Testis (tissue), 3 donors: ENCODE results near the gene CCDC97. TPM values are rescaled to one million over a fixed set of nuclear protein-coding genes. Genes with fewer than 3 reads are reported as not detected.

ENCODE experiments used
- DNase-seq: peaks from one replicate; pipeline ENCODE4 v3.0.0-alpha.2; 2019
- H3K27ac ChIP-seq, 2 donors: fragments of 200-600 bp; sonication (generic); one replicate each; pipeline ENCODE4 v1.5.1; 2019
- H3K27me3 ChIP-seq: fragments of 200-600 bp; sonication (generic); one replicate; pipeline ENCODE4 v1.5.1; 2019
- H3K36me3 ChIP-seq: fragments of 200-600 bp; sonication (generic); one replicate; pipeline ENCODE4 v1.5.1; 2017; ENCODE audit warnings: low read depth; ENCODE audit errors: missing control alignments
- H3K4me1 ChIP-seq: fragments of 200-600 bp; sonication (generic); one replicate; pipeline ENCODE4 v1.5.1; 2019
- H3K4me3 ChIP-seq, 2 donors: fragments of 200-600 bp; sonication (generic); one replicate each; pipeline ENCODE4 v1.5.1; 2017 to 2019
- H3K9me3 ChIP-seq: fragments of 200-600 bp; sonication (generic); one replicate; pipeline ENCODE4 v1.5.1; 2017
- CTCF ChIP-seq, 3 experiments: fragments of 450-650 bp in 2 of 3; fragments of 200-600 bp in 1 of 3; sonication (generic) in 1 of 3; IDR thresholded peaks; one replicate each; pipeline ENCODE4 v1.5.1; 2016 to 2019; ENCODE audit warnings: antibody characterized with exemption in 3 of 3, mild to moderate bottlenecking in 2 of 3, moderate library complexity in 1 of 3
- POLR2A ChIP-seq: fragments of 450-650 bp; IDR thresholded peaks from one replicate; pipeline ENCODE4 v1.6.1; 2017; ENCODE audit warnings: antibody characterized with exemption, mild to moderate bottlenecking, moderate library complexity
- WGBS, 2 donors: methylation state at CpG; one replicate each; pipeline ENCODE4 v1.1.5; 2018; 5-methylcytosine and 5-hydroxymethylcytosine counted together
- intact Hi-C: fragments of 100-400 bp; cut with DNase I; formaldehyde crosslinking; loops from one replicate; pipeline ENCODE4 v1.15.1; 2023; ENCODE audit warnings: low total_unique reads
- polyA plus RNA-seq: library from polyadenylated mRNA; stranded (reverse); fragments of 350-450 nt; fragmentation: Illumina TruSeq; extraction: RNeasy Lipid Tissue Mini Kit (QIAGEN cat#74804); gene quantifications from one replicate; pipeline ENCODE4 v1.2.3, GENCODE V29; 2014; ENCODE audit warnings: low read depth, low replicate concordance; ENCODE audit not compliant: insufficient read depth
- total RNA-seq, 2 donors: library from RNA; depleted of rRNA; stranded (reverse); fragments of >200 nt; gene quantifications; one replicate each; pipeline ENCODE4 v1.2.3, GENCODE V29; 2016

The CCDC97 gene
- total and polyA plus RNA-seq, 3 donors from 2014 or later: 36.2 to 57.8 (median 40.2) TPM

DNA sequence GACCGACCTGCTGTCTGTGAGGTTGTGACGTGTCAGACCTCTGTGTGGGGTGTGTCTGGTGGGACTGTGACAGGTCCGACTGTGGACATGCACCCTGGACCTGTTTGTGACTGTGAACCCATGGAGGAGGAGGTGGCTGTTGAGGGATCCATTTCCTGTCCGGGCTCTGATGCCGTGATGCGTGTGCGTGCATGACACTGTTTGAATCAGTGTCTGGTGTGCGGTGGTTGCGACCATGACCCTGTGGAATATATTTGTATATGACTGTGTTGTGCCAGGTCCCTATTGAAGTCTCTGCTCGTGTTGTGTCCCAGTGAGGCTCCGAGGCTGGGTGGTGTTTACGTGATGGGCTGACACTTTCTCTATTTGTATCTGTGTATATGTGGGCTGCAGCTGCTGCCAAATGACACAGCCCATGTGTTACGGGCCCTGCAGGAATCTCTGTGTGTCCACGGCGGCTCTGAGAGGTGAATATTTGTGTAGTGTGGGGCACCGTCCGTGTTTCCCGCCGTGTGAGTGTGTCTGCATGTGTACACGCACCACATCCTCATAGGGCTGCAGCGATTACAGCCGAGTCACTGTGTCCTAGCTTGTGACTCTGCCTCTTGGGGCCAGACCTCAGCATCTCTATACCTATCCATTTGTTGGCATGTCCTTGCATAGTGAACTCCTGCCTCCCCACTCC, 18.3 kb downstream of the CCDC97 start:
- Histone ChIP-seq H3K9me3 (no peaks in the 10 kb centered on the region), H3K4me3 (no peak overlapping the region), H3K27ac (peak overlapping the region in 1 of 2 donors; percentile 57), H3K4me1 (peaks cover 31% of the 10 kb centered on the region), H3K27me3 (no peaks in the 10 kb centered on the region), H3K36me3 (no peaks in the 10 kb centered on the region)
- DNase-seq: no peak
- TF ChIP-seq CTCF (IDR thresholded peaks at IDR 0.05): no peak
- no peak for TF ChIP-seq POLR2A
- intact Hi-C loops: no loop called here
- 71 to 84% methylated on average over 14 to 22 of the region's 22 CpGs for WGBS, 2 donors

DNA sequence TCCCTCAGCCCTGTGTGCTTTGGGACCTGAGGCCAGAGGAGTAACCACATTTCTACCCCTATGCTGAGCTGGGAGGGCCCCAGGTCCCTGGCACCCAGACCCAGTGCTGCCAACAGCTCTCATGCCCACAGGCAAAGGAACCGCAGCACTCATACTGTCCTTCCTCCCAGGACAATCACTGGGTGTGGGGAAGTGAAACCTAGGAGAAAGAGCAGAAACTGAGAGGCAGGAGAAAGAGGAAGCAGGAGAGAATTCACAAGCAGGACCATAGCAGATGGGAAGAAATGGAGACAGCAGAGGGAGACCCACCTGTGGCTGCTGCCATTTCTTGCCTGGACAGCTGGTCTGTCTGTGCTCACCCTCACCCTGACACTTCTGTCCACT, 18.9 kb downstream of the CCDC97 start:
- Histone ChIP-seq H3K27me3 (no peaks in the 10 kb centered on the region), H3K9me3 (no peaks in the 10 kb centered on the region), H3K27ac (no peak overlapping the region), H3K36me3 (no peaks in the 10 kb centered on the region), H3K4me1 (peaks cover 26% of the 10 kb centered on the region), H3K4me3 (no peak overlapping the region)
- DNase-seq: no peak
- 91 to 93% methylated on average over 1 of the region's 1 CpG for WGBS, 2 donors
- TF ChIP-seq CTCF (IDR thresholded peaks at IDR 0.05) (no peak), POLR2A (no peak)
- intact Hi-C loops: no loop called here

- Histone ChIP-seq H3K27ac (no peak overlapping the region), H3K36me3 (no peaks in the 10 kb centered on the region), H3K27me3 (no peaks in the 10 kb centered on the region), H3K4me3 (no peak overlapping the region), H3K4me1 (peaks cover 10% of the 10 kb centered on the region), H3K9me3 (no peaks in the 10 kb centered on the region)
- WGBS, 2 donors: 70 to 73% methylated on average over 4 of the region's 4 CpGs
- TF ChIP-seq POLR2A (no peak), CTCF (IDR thresholded peaks at IDR 0.05) (no peak)
- DNase-seq: no peak
- intact Hi-C loops: no loop called here
These were observed 20.5 kb downstream of the CCDC97 start for GRCh38 chr19:41330481-41330880.

DNA sequence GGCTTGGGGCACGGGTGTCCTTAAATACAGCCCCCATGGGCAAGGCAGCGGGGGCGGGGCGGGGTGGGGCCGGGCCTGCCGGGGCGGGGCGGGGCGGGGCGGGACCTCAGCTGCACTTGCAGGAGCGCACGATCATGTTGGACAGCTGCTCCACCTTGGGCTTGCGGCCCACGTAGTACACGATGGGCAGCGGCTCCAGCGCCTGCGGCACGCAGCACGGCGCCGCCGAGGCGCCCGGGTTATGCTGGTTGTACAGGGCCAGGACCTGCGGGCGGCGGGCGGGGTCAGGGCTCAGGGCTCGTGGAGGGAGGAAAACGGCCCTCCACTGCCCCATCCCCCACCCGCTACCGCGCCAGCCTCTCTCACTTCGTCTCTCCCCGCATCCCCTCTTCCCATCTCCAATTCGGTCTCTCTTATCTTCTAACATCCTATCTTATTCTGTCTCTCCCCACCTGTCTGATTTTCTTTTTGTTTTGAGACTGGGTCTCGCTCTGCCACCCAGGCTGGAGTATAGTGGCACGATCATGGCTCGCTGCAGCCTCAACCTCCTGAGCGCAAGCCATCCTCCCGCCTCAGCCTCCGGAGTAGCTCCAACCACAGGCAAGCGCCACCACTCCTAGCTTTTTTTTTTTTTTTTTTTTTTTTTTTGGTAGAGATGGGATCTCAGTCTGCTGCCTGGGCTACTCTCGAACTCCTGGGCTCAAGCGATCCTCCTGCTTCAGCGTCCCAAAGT, 21.1 kb downstream of the CCDC97 start:
- intact Hi-C loops: no loop called here
- WGBS, 2 donors: 60 to 66% methylated on average over 17 to 47 of the region's 47 CpGs
- no peak for DNase-seq
- Histone ChIP-seq H3K4me3 (no peak overlapping the region), H3K4me1 (peaks cover 3% of the 10 kb centered on the region), H3K27ac (no peak overlapping the region), H3K36me3 (no peaks in the 10 kb centered on the region), H3K9me3 (no peaks in the 10 kb centered on the region), H3K27me3 (no peaks in the 10 kb centered on the region)
- TF ChIP-seq CTCF (IDR thresholded peaks at IDR 0.05): no peak
- no peak for TF ChIP-seq POLR2A

GRCh38 chr19:41332000-41332399, 22.0 kb downstream of the CCDC97 start:
- H3K27ac ChIP-seq: no peak overlapping the region
- intact Hi-C loops: no loop called here
- no peak for DNase-seq
- no peaks in the 10 kb centered on the region for H3K27me3 ChIP-seq
- H3K9me3 ChIP-seq: no peaks in the 10 kb centered on the region
- 63 to 88% methylated on average over 16 of the region's 16 CpGs for WGBS, 2 donors
- TF ChIP-seq CTCF (IDR thresholded peaks at IDR 0.05) (no peak), POLR2A (no peak)
- no peaks in the 10 kb centered on the region for H3K4me1 ChIP-seq
- H3K36me3 ChIP-seq: no peaks in the 10 kb centered on the region
- H3K4me3 ChIP-seq: no peak overlapping the region
